ENCODE measurements around the gene TMEM151A. TPM values are rescaled to one million over a fixed set of nuclear protein-coding genes. Genes with fewer than 3 reads are reported as not detected.
"Not testable (repeated sequence)": the region's sequence is repeated elsewhere in the genome, so short reads cannot be mapped to it uniquely, and the experiment has no call there.

The TMEM151A gene
- total and polyA plus RNA-seq, 8 donors, result 0.46 to 19.6 (median 2.8) TPM; not detected in 2

DNA sequence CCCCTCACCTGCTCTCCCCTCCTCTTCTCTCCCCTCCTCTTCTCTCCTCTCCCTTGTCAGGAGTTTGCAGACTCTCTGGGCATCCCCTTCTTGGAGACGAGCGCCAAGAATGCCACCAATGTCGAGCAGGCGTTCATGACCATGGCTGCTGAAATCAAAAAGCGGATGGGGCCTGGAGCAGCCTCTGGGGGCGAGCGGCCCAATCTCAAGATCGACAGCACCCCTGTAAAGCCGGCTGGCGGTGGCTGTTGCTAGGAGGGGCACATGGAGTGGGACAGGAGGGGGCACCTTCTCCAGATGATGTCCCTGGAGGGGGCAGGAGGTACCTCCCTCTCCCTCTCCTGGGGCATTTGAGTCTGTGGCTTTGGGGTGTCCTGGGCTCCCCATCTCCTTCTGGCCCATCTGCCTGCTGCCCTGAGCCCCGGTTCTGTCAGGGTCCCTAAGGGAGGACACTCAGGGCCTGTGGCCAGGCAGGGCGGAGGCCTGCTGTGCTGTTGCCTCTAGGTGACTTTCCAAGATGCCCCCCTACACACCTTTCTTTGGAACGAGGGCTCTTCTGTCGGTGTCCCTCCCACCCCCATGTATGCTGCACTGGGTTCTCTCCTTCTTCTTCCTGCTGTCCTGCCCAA lies 15.6 kb upstream of the TMEM151A start:
- Histone ChIP-seq H3K27me3 (peaks cover 0 to 12% (median 0%) of the 10 kb centered on the region in 3 donors), H3K9me3 (no peaks in the 10 kb centered on the region), H3K4me3 (no peak overlapping the region), H3K4me1 (peaks cover 14 to 30% (median 19%) of the 10 kb centered on the region in 4 donors), H3K36me3 (peaks cover 43 to 58% (median 57%) of the 10 kb centered on the region in 4 donors), H3K27ac (no peak overlapping the region)
- DNase-seq, result no peak
- TF ChIP-seq EP300 (IDR thresholded peaks at IDR 0.05) (no peak), POLR2A (IDR thresholded peaks at IDR 0.05) (no peak), POLR2AphosphoS5 (IDR thresholded peaks at IDR 0.05) (no peak)
- TF ChIP-seq, protein P1, sequence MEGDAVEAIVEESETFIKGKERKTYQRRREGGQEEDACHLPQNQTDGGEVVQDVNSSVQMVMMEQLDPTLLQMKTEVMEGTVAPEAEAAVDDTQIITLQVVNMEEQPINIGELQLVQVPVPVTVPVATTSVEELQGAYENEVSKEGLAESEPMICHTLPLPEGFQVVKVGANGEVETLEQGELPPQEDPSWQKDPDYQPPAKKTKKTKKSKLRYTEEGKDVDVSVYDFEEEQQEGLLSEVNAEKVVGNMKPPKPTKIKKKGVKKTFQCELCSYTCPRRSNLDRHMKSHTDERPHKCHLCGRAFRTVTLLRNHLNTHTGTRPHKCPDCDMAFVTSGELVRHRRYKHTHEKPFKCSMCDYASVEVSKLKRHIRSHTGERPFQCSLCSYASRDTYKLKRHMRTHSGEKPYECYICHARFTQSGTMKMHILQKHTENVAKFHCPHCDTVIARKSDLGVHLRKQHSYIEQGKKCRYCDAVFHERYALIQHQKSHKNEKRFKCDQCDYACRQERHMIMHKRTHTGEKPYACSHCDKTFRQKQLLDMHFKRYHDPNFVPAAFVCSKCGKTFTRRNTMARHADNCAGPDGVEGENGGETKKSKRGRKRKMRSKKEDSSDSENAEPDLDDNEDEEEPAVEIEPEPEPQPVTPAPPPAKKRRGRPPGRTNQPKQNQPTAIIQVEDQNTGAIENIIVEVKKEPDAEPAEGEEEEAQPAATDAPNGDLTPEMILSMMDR (IDR thresholded peaks at IDR 0.05), result no peak
- intact Hi-C loops (cut with DNase I; ENCODE audit: low total_unique reads), result no loop called here
- WGBS, 5 donors, result 81 to 88% (median 87%) methylated on average over 9 to 14 of the region's 14 CpGs

DNA sequence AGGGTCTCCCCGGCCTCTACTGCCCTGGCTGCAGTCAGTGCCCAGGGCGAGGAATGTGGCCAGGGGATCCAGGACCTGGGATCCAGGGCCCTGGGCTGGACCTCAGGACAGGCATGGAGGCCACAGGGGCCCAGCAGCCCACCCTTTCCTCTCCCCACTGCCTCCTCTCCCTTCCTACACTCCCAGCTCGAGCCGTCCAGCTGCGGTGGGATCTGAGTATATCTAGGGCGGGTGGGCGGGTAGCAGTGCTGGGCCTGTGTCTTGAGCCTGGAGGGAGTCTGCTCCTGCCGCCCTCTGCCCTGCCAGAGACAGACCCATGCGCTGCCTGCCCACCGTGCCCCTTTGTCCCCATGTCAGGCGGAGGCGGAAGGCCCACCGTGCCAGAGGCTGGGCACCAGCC lies 15.1 kb upstream of the TMEM151A start:
- DNase-seq; intact Hi-C loops (cut with DNase I; ENCODE audit: low total_unique reads); H3K9me3 ChIP-seq; H3K4me3 ChIP-seq: not testable (repeated sequence)
- Histone ChIP-seq H3K36me3 (peaks cover 42 to 56% (median 55%) of the 10 kb centered on the region in 4 donors), H3K27ac (peak overlapping the region in 1 of 5 donors; percentile 69), H3K27me3 (peaks cover 0 to 12% (median 0%) of the 10 kb centered on the region in 3 donors), H3K4me1 (peaks cover 14 to 26% (median 16%) of the 10 kb centered on the region in 4 donors)
- 72 to 87% (median 80%) methylated on average over 7 to 13 of the region's 13 CpGs for whole genome bisulfite sequencing, 5 donors

DNA sequence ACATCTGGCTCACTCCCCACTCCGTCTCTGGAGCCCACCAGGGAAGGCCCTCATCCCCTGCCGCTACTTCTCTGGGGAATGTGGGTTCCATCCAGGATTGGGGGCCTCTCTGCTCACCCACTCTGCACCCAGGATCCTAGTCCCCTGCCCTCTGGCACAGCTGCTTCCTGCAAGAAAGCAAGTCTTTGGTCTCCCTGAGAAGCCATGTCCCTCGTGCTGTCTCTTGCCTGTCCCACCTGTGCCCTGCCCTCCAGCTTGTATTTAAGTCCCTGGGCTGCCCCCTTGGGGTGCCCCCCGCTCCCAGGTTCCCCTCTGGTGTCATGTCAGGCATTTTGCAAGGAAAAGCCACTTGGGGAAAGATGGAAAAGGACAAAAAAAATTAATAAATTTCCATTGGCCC lies 14.6 kb upstream of the TMEM151A start:
- 64 to 83% (median 69%) methylated on average over 4 of the region's 4 CpGs for WGBS, 5 donors
- peaks cover 0 to 12% (median 0%) of the 10 kb centered on the region in 3 donors for H3K27me3 ChIP-seq
- H3K9me3 ChIP-seq; DNase-seq; intact Hi-C loops (cut with DNase I; ENCODE audit: low total_unique reads); H3K4me3 ChIP-seq: not testable (repeated sequence)
- peak overlapping the region in 2 of 5 donors; percentile 56 to 69 for H3K27ac ChIP-seq
- peaks cover 38 to 51% (median 50%) of the 10 kb centered on the region in 4 donors for H3K36me3 ChIP-seq
- H3K4me1 ChIP-seq, result peaks cover 16 to 26% (median 19%) of the 10 kb centered on the region in 4 donors

DNA sequence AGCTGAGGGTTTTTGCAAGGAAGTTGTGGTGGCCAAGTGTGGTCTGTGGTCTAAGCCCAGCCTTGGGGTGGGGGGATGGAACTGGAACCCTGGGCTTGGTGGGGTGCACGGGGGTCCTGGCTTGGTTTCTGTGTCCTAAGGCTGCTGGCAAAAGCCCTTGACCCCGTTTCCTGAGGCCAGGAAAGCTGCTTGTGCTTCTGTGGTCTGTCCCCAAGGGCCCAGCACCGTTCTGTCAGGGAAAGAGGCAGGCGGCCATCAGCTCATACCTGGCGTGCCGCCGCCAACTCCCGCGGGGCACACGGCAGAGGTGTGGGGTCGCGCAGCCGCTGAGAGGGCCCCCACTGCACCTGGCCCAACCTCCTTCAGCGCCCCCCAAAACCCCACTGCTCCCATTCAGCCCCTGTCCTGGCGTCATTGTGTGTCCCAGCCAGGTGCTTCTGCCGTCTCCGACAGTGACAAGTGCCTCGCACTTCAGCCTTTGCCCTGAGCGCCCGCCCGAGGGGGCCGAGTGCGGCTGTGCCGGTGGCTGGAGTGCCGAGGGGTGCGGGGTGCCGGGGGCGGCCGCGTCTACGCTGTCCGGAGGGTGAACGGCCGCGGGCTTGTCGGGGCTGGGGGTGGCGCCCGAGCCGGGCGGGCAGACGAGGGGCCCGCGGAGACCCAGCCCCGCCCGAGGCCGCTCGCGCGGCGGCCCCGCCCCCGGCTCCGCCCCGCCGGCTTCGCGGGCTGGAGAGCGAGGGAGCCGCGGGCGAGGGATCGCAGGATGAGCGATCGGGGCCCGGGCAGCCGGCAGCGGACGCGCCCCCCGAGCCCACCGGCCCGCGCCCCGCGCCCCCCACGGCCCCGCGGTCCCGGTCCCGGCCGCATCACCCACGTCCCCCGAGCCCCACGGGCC lies 14.0 kb upstream of the TMEM151A start, which contains the start of gene CNIH2:
CNIH2 (plus strand) TSS at position 705 of the 892 bp plus-strand sequence. CDS start 282 bp downstream, outside the sequence.
- TF ChIP-seq POLR2A (IDR thresholded peaks at IDR 0.05) (no peak), POLR2AphosphoS5 (IDR thresholded peaks at IDR 0.05) (peak in 1 of 3 donors; percentile 8)
- DNase-seq, result peak; percentile 39 to 78

DNA sequence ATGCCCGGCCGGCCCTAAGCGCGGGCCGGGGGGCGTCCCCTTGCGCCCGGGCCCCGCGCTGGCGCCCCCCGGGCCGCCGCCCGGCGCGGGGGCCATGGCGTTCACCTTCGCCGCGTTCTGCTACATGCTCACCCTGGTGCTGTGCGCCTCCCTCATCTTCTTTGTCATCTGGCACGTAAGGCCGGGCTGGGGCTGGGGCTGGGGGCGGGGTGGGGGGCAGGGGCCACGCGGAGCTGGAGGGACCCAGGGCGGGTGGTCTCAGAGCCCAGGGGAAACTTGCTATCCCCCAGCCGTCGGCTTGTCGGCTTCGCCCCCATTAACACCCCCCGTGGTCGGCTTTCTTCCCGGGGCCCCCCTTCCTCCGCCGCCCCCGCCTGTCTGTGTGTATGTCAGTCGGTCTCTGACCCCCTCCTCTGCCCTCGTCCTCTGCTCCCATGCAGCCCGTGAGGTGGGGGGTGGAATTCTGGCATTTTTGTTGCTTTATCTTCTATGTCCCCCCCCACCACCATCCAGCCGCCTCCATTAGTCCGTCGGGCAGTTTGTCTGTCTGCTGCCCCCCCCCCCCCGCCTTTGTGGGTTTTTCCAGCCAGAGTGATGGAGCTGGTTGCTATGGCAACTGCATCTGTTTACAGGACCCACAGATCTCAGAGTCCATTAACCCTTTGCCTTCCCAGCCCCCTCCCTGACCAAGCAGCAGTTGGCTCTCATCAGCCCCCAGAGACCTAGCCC lies 13.2 kb upstream of the TMEM151A start:
- intact Hi-C loops (cut with DNase I; ENCODE audit: low total_unique reads), result no loop called here
- Histone ChIP-seq H3K4me1 (peaks cover 24 to 32% (median 31%) of the 10 kb centered on the region in 4 donors), H3K27ac (peak overlapping the region in 1 of 5 donors; percentile 69), H3K27me3 (peaks cover 0 to 12% (median 0%) of the 10 kb centered on the region in 3 donors), H3K9me3 (no peaks in the 10 kb centered on the region), H3K36me3 (peaks cover 23 to 40% (median 37%) of the 10 kb centered on the region in 4 donors), H3K4me3 (peak overlapping the region; percentile 25 to 42 (median 34))
- peak in 1 of 2 donors; percentile 63 for DNase-seq
- TF ChIP-seq, protein P1 (IDR thresholded peaks at IDR 0.05), result no peak
- TF ChIP-seq EP300 (IDR thresholded peaks at IDR 0.05), result no peak
- no peak for TF ChIP-seq POLR2AphosphoS5 (IDR thresholded peaks at IDR 0.05)
- no peak for TF ChIP-seq POLR2A (IDR thresholded peaks at IDR 0.05)
- WGBS, 5 donors, result 2 to 7% (median 4%) methylated on average over 9 to 45 of the region's 45 CpGs

More for the DNA sequence above, 14.0 kb upstream of the TMEM151A start, which contains the start of gene CNIH2:
- 4 to 21% (median 11%) methylated on average over 13 to 84 of the region's 84 CpGs for WGBS, 5 donors
- peak within 1 kb of the TSS; percentile 41 to 48 (median 42) for H3K4me3 ChIP-seq
- H3K27me3 ChIP-seq, result peaks cover 0 to 12% (median 0%) of the 10 kb centered on the region in 3 donors
- intact Hi-C loops (cut with DNase I; ENCODE audit: low total_unique reads), result no loop called here
- H3K36me3 ChIP-seq, result peaks cover 31 to 45% (median 44%) of the 10 kb centered on the region in 4 donors
- no peaks in the 10 kb centered on the region for H3K9me3 ChIP-seq
- H3K4me1 ChIP-seq, result peaks cover 22 to 30% (median 26%) of the 10 kb centered on the region in 4 donors
- H3K27ac ChIP-seq, result peak within 1 kb of the TSS; percentile 6 to 69 (median 37)
